HUES48 (cell line): ENCODE measurements around the gene RASD2.

Experiments
- H3K27ac ChIP-seq: one replicate; pipeline ENCODE4 v1.7.0; 2013; ENCODE audit warnings: low read depth, low read length, inconsistent platforms
- H3K27me3 ChIP-seq: 2 replicates; pipeline ENCODE4 v1.6.1; 2013; ENCODE audit warnings: mild to moderate bottlenecking, low read length; ENCODE audit not compliant: control insufficient read depth, insufficient read depth
- H3K36me3 ChIP-seq: 2 replicates; pipeline ENCODE4 v1.6.1; 2013; ENCODE audit warnings: low read length; ENCODE audit not compliant: control insufficient read depth, insufficient read depth
- H3K4me1 ChIP-seq: 2 replicates; pipeline ENCODE4 v1.6.1; 2013; ENCODE audit warnings: mild to moderate bottlenecking, low read length; ENCODE audit not compliant: control insufficient read depth, insufficient read depth
- H3K4me3 ChIP-seq: 2 replicates; pipeline ENCODE4 v1.5.1; 2013; ENCODE audit warnings: mild to moderate bottlenecking, low read depth, low read length
- H3K9ac ChIP-seq: 2 replicates; pipeline ENCODE4 v1.6.1; 2013; ENCODE audit warnings: mild to moderate bottlenecking, low read depth, low read length, moderate library complexity
- H3K9me3 ChIP-seq: 2 replicates; pipeline ENCODE4 v1.6.1; 2013; ENCODE audit warnings: low read length; ENCODE audit not compliant: control insufficient read depth, insufficient read depth

Gene RASD2

GRCh38 chr22:35553341-35553740 lies 12.7 kb downstream of the RASD2 start:
- Histone ChIP-seq H3K9ac (no peak overlapping the region), H3K27ac (no peak overlapping the region), H3K4me3 (no peak overlapping the region), H3K36me3 (no peaks in the 10 kb centered on the region), H3K9me3 (no peaks in the 10 kb centered on the region), H3K27me3 (no peaks in the 10 kb centered on the region), H3K4me1 (peaks cover 14% of the 10 kb centered on the region)

- peaks cover 6% of the 10 kb centered on the region; the same call in 1 of the 2 replicates for H3K4me1 ChIP-seq
- H3K9ac ChIP-seq, result no peak overlapping the region
- no peak overlapping the region for H3K4me3 ChIP-seq
- no peak overlapping the region for H3K27ac ChIP-seq
- H3K36me3 ChIP-seq, result no peaks in the 10 kb centered on the region
- H3K9me3 ChIP-seq, result no peaks in the 10 kb centered on the region
- H3K27me3 ChIP-seq, result no peaks in the 10 kb centered on the region
Measured at GRCh38 chr22:35554297-35554845, 13.7 kb downstream of the RASD2 start.

- Histone ChIP-seq H3K27me3 (no peaks in the 10 kb centered on the region), H3K9me3 (no peaks in the 10 kb centered on the region), H3K36me3 (no peaks in the 10 kb centered on the region), H3K4me3 (no peak overlapping the region), H3K9ac (no peak overlapping the region), H3K27ac (no peak overlapping the region), H3K4me1 (peaks cover 6% of the 10 kb centered on the region; the same call in 1 of the 2 replicates)
Measured at GRCh38 chr22:35555483-35555890, 14.9 kb downstream of the RASD2 start.

GRCh38 chr22:35555946-35556547 lies 15.4 kb downstream of the RASD2 start:
- Histone ChIP-seq H3K4me3 (no peak overlapping the region), H3K27ac (no peak overlapping the region), H3K27me3 (no peaks in the 10 kb centered on the region), H3K36me3 (no peaks in the 10 kb centered on the region), H3K9ac (no peak overlapping the region), H3K4me1 (peaks cover 6% of the 10 kb centered on the region; the same call in 1 of the 2 replicates), H3K9me3 (no peaks in the 10 kb centered on the region)

- Histone ChIP-seq H3K4me3 (no peak overlapping the region), H3K9ac (no peak overlapping the region), H3K36me3 (no peaks in the 10 kb centered on the region), H3K4me1 (peaks cover 6% of the 10 kb centered on the region; the same call in 1 of the 2 replicates), H3K9me3 (no peaks in the 10 kb centered on the region), H3K27me3 (no peaks in the 10 kb centered on the region), H3K27ac (no peak overlapping the region)
Measured at GRCh38 chr22:35556666-35557065, 16.0 kb downstream of the RASD2 start.

- no peaks in the 10 kb centered on the region for H3K36me3 ChIP-seq
- no peak overlapping the region for H3K4me3 ChIP-seq
- no peaks in the 10 kb centered on the region for H3K9me3 ChIP-seq
- no peak overlapping the region for H3K27ac ChIP-seq
- peaks cover 3% of the 10 kb centered on the region for H3K4me1 ChIP-seq
- H3K27me3 ChIP-seq, result no peaks in the 10 kb centered on the region
- H3K9ac ChIP-seq, result no peak overlapping the region
Measured at GRCh38 chr22:35558031-35558430, 17.4 kb downstream of the RASD2 start.

GRCh38 chr22:35558719-35559118 lies 18.1 kb downstream of the RASD2 start:
- H3K9ac ChIP-seq, result no peak overlapping the region
- H3K4me3 ChIP-seq, result no peak overlapping the region
- H3K9me3 ChIP-seq, result no peaks in the 10 kb centered on the region
- no peaks in the 10 kb centered on the region for H3K36me3 ChIP-seq
- no peaks in the 10 kb centered on the region for H3K27me3 ChIP-seq
- H3K4me1 ChIP-seq, result peaks cover 9% of the 10 kb centered on the region
- H3K27ac ChIP-seq, result no peak overlapping the region

- Histone ChIP-seq H3K27me3 (no peaks in the 10 kb centered on the region), H3K9ac (no peak overlapping the region), H3K36me3 (no peaks in the 10 kb centered on the region), H3K4me1 (peaks cover 9% of the 10 kb centered on the region), H3K4me3 (no peak overlapping the region), H3K9me3 (no peaks in the 10 kb centered on the region), H3K27ac (no peak overlapping the region)
Measured at GRCh38 chr22:35559354-35560005, 18.8 kb downstream of the RASD2 start.

GRCh38 chr22:35560366-35560765 lies 19.7 kb downstream of the RASD2 start:
- H3K27ac ChIP-seq, result no peak overlapping the region
- H3K9me3 ChIP-seq, result no peaks in the 10 kb centered on the region
- no peaks in the 10 kb centered on the region for H3K36me3 ChIP-seq
- H3K9ac ChIP-seq, result no peak overlapping the region
- H3K27me3 ChIP-seq, result no peaks in the 10 kb centered on the region
- H3K4me1 ChIP-seq, result peaks cover 9% of the 10 kb centered on the region
- no peak overlapping the region for H3K4me3 ChIP-seq

- H3K9ac ChIP-seq, result no peak overlapping the region
- H3K4me3 ChIP-seq, result no peak overlapping the region
- H3K9me3 ChIP-seq, result no peaks in the 10 kb centered on the region
- no peak overlapping the region for H3K27ac ChIP-seq
- H3K36me3 ChIP-seq, result no peaks in the 10 kb centered on the region
- peaks cover 11% of the 10 kb centered on the region for H3K4me1 ChIP-seq
- H3K27me3 ChIP-seq, result no peaks in the 10 kb centered on the region
Measured at GRCh38 chr22:35560824-35561223, 20.2 kb downstream of the RASD2 start.

GRCh38 chr22:35561796-35562526 lies 21.3 kb downstream of the RASD2 start:
- H3K27ac ChIP-seq, result peak overlapping the region; percentile 81

More at GRCh38 chr22:35561796-35562526, 21.3 kb downstream of the RASD2 start:
- no peak overlapping the region for H3K4me3 ChIP-seq
- H3K9me3 ChIP-seq, result no peaks in the 10 kb centered on the region
- H3K36me3 ChIP-seq, result no peaks in the 10 kb centered on the region
- H3K9ac ChIP-seq, result no peak overlapping the region
- H3K4me1 ChIP-seq, result peaks cover 12% of the 10 kb centered on the region
- no peaks in the 10 kb centered on the region for H3K27me3 ChIP-seq
